Mucosa of rectum (tissue), 2 donors: ENCODE data around the gene TNRC6C.
"Not testable (repeated sequence)": the region's sequence is repeated elsewhere in the genome, so short reads cannot be mapped to it uniquely, and the experiment has no call there.

Experiments used
- H3K27ac ChIP-seq, 2 donors: one replicate each; pipeline ENCODE4 v1.7.0; 2013; ENCODE audit warnings: inconsistent platforms in 2 of 2, low read depth in 2 of 2, low read length in 2 of 2
- H3K27me3 ChIP-seq, 2 donors: one replicate each; pipeline ENCODE4 v1.7.0; 2013; ENCODE audit warnings: low read length in 2 of 2; ENCODE audit not compliant: control insufficient read depth in 2 of 2, insufficient read depth in 2 of 2
- H3K36me3 ChIP-seq, 2 donors: one replicate each; pipeline ENCODE4 v1.7.0; 2013; ENCODE audit warnings: low read length in 2 of 2; ENCODE audit not compliant: control insufficient read depth in 2 of 2, insufficient read depth in 2 of 2
- H3K4me1 ChIP-seq, 2 donors: one replicate each; pipeline ENCODE4 v1.7.0; 2013; ENCODE audit warnings: low read length in 2 of 2, mild to moderate bottlenecking in 1 of 2; ENCODE audit not compliant: control insufficient read depth in 2 of 2, insufficient read depth in 2 of 2
- H3K4me3 ChIP-seq, 2 donors: one replicate each; pipeline ENCODE4 v1.7.0; 2013; ENCODE audit warnings: low read length in 2 of 2
- H3K9ac ChIP-seq, 2 donors: one replicate each; pipeline ENCODE4 v1.7.0; 2013; ENCODE audit warnings: low read length in 2 of 2, low read depth in 1 of 2, mild to moderate bottlenecking in 1 of 2
- H3K9me3 ChIP-seq, 2 donors: one replicate each; pipeline ENCODE4 v1.7.0; 2013; ENCODE audit warnings: low read length in 2 of 2; ENCODE audit not compliant: control insufficient read depth in 2 of 2
- donor health status: healthy.
- donor health status: Normal muscosa, but diverticular disease.

The TNRC6C gene

DNA sequence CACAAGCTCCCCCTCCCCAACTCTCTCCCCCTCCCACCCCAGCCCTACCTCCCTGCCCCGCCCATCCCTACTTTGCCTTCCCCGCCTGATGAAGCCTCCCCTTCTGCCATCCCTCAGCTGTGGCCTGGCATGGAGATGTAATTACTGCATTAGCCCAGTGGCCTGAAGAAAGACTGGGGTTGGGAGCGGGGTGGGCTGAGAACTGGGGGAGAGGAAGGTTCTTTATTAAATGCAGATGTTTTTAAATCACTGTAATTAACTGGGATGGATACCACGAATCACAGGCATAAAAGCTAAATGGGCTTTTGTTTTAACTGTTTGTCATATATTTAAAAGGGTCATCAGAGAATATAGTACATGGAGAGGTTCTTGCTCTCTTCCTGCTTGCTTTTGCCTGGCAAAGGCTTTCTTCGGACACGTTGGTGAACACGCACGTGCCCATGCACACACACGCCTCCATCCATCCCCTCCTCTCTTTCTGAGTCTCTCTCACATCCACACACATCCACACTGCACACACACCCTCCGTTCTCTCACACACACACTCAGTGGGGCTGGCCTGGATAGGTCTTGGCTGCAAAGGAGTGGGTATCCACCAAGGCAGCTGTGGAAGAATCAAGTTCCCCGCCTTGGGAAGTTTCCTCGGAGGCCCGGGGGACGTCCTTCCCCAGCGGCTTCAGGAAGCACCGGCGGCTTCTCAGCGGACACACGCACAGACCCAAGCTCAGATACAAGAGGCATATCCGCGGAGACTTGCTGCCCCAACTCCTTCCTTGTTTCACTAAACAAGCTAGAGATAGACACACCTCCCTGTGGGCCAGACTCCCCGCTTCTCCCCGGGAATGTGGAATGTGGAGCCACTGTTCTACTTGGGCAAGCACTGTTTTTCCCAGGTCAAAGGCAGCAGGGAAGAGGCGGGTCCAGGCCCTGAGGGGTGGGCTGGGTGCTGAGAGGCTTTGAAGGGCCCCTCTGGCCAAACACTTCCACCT lies 27.4 kb upstream of the TNRC6C start:
- no peaks in the 10 kb centered on the region for H3K4me1 ChIP-seq
- no peak overlapping the region for H3K27ac ChIP-seq
- H3K9ac ChIP-seq = no peak overlapping the region
- no peaks in the 10 kb centered on the region for H3K36me3 ChIP-seq
- H3K27me3 ChIP-seq = peaks cover 2 to 5% of the 10 kb centered on the region in 2 donors
- H3K4me3 ChIP-seq = no peak overlapping the region
- H3K9me3 ChIP-seq = no peaks in the 10 kb centered on the region

DNA sequence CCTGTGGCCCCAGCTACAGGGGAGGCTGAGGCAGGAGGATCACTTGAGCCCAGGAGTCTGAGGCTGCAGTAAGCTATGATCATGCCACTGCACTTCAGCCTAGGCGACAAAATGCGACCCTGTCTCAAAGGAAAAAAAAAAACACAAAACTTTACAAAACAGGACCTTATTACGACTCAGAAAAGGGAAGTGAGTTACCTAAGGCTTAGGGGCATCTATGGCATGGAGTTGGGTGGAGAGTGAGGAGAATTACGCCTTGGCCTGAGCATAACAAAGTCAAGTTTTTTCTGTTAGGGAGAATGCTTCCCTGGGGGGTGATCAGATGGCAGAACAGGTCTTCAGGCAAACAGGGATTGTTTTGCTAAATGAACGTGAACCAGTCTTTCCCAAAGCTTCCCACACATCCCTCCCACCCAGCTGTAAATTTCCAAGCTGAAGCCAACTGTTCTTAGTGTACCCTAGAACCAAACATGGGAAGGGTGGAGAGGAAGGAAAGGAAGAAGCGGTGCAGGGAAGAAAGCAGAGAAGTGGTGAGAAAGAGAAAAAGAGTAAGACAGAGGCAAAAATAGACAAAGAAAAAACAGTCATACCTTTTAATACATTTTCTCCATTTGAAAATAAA lies 24.6 kb upstream of the TNRC6C start:
- no peaks in the 10 kb centered on the region for H3K9me3 ChIP-seq
- no peaks in the 10 kb centered on the region for H3K4me1 ChIP-seq
- no peaks in the 10 kb centered on the region for H3K36me3 ChIP-seq
- H3K27ac ChIP-seq = no peak overlapping the region
- H3K4me3 ChIP-seq = no peak overlapping the region
- peaks cover 2 to 5% of the 10 kb centered on the region in 2 donors for H3K27me3 ChIP-seq
- H3K9ac ChIP-seq = no peak overlapping the region

DNA sequence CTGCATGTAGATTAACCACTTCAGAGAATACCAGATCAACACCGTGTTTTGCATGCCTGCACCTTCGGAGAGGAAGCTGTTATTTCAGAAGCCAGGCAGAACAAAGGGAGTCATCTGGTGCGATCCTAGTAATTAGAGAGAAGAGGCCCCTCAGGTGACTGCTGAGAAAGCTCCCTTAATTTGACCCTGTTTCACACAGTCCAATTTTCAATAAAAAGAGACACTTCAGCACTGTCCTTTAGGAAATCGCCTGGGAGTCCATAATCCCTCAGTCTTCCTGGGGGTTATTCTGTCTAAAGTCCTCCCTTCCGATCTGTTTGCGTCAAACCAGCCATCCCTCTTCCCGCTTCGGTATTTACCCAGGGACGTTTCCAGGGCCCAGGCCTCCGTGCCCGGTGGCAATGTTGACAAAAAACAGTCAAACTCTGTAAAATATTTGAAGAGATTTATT lies 23.4 kb upstream of the TNRC6C start:
- Histone ChIP-seq H3K27ac (no peak overlapping the region), H3K36me3 (no peaks in the 10 kb centered on the region), H3K4me1 (no peaks in the 10 kb centered on the region), H3K9ac (no peak overlapping the region), H3K27me3 (peaks cover 2 to 5% of the 10 kb centered on the region in 2 donors), H3K9me3 (no peaks in the 10 kb centered on the region), H3K4me3 (no peak overlapping the region)

DNA sequence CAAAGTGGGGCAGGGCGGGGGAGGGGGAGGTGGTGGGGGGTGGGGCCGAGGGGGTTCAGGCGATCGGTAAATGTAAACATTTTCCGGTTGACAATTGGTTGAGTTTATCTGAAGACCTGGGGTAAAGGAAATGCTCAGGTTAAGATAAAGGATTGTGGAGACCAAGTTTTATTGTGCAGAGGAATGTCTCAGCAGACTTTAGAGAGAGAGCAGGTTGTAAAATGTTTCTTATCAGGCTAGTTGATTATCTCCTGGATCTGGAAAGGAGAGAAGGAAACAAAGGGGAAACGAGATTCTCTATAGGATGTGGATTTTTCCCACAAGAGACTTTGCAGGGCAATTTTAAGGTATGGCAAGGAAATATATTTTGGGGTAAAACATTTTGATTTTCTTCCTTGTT lies 22.8 kb upstream of the TNRC6C start:
- H3K9me3 ChIP-seq, H3K4me1 ChIP-seq, H3K9ac ChIP-seq, H3K27ac ChIP-seq, H3K27me3 ChIP-seq, H3K36me3 ChIP-seq, H3K4me3 ChIP-seq: not testable (repeated sequence)

DNA sequence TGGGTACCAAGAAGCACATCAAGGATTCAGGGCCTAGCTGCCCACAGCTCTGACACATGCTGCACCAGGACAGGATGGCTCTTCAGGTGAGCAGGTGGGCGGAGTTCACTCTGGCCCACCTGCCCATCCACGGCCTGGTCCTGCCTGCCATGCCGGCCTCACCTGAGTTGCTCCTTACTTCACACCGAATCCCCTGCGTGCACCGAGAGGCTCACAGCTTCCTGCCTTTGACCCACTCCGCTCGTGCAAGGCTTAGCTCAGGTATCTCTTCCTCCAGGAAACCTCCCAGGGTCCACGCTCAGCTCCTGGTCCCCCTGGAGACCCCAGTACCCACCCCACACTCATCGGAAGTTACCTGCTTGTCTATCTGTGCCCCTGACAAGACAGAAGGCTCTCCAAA lies 21.6 kb upstream of the TNRC6C start:
- Histone ChIP-seq H3K9me3 (no peaks in the 10 kb centered on the region), H3K4me3 (no peak overlapping the region), H3K27ac (no peak overlapping the region), H3K9ac (no peak overlapping the region), H3K36me3 (no peaks in the 10 kb centered on the region), H3K4me1 (no peaks in the 10 kb centered on the region), H3K27me3 (peaks cover 2% of the 10 kb centered on the region in 2 donors)

DNA sequence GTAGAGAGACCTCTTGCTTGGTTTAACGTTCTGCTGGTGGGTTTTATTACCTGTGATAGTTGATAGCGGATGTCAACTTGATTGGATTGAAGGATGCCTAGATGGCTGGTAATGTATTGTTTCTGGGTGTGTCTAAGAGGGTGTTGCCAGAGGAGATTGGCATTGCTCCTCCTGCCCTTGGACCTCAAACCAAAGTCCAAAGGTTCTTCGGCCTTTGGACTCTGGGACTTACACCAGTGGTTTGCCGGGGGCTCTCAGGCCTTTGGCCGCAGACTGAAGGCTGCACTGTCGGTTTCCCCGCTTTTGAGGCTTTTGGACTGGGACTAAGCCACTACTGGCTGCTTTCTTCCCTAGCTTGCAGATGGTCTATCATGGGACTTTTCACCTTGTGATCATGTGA lies 17.5 kb upstream of the TNRC6C start:
- Histone ChIP-seq H3K36me3 (no peaks in the 10 kb centered on the region), H3K9me3 (no peaks in the 10 kb centered on the region), H3K27me3 (no peaks in the 10 kb centered on the region), H3K4me1 (no peaks in the 10 kb centered on the region), H3K4me3 (no peak overlapping the region), H3K27ac (no peak overlapping the region), H3K9ac (no peak overlapping the region)

DNA sequence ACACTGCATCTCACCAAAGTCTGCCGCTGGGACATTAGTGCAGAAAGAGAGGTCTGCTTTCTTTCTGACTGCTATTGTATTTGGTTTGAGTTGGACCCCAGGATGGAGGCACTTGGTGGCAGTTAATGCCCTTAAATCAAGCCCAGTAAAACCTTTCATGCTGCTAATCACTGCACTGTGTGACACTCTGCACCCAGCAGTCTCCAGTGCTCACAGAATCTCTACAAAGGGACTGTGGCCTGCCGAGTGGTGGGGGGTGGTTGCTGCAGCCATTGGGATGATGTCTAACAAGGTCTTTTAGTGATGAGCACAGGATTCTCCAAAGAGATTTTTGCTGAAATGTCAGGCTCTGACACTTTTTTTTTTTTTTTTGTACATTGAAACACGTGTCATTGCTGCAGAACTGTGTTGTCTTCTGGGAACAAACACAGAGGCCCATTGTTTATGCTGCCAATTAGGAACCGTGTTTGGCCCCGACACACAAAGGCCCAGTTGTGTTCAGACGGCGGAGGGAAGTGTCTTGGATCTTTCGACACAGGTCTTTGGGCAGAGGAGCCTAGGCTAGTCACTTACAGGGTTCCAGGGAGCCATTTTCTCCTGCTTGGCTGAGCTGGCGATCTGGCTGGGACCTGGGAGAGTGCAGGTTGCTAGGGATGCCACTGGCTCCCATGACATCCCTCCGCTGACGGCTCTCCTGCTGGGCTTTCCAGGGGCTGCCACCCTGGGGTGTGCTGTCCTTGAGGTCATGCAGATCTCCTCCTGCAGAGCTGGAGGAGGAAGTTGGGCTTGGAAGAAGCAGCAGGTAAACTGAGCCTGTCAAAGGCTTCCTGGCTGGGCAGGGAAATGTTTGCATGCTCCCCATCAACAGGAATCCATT lies 16.2 kb upstream of the TNRC6C start:
- no peak overlapping the region for H3K4me3 ChIP-seq
- H3K27me3 ChIP-seq = no peaks in the 10 kb centered on the region
- no peak overlapping the region for H3K27ac ChIP-seq
- no peak overlapping the region for H3K9ac ChIP-seq
- H3K36me3 ChIP-seq = no peaks in the 10 kb centered on the region
- no peaks in the 10 kb centered on the region for H3K4me1 ChIP-seq
- H3K9me3 ChIP-seq = no peaks in the 10 kb centered on the region

DNA sequence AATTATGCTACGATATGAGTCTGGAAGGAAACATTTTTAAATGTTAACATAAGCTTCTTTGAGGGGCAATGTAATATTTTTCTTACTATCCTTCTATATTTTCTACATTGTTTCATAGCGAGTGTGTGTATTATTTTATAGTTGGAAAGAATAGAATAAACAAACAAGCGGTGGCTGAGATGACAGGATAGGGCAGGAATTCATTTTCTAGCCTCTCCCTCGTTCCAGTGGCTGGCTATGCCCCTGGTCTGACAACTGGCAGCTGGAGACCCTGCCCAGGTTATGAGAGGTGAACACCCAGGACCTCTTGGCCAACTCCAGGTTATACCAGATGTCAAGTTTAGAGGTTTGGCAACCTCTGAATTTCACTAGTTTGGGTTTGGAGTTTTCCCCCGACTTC lies 14.5 kb upstream of the TNRC6C start:
- Histone ChIP-seq H3K4me3 (no peak overlapping the region), H3K9me3 (no peaks in the 10 kb centered on the region), H3K36me3 (no peaks in the 10 kb centered on the region), H3K4me1 (no peaks in the 10 kb centered on the region), H3K27me3 (no peaks in the 10 kb centered on the region), H3K9ac (no peak overlapping the region), H3K27ac (no peak overlapping the region)

DNA sequence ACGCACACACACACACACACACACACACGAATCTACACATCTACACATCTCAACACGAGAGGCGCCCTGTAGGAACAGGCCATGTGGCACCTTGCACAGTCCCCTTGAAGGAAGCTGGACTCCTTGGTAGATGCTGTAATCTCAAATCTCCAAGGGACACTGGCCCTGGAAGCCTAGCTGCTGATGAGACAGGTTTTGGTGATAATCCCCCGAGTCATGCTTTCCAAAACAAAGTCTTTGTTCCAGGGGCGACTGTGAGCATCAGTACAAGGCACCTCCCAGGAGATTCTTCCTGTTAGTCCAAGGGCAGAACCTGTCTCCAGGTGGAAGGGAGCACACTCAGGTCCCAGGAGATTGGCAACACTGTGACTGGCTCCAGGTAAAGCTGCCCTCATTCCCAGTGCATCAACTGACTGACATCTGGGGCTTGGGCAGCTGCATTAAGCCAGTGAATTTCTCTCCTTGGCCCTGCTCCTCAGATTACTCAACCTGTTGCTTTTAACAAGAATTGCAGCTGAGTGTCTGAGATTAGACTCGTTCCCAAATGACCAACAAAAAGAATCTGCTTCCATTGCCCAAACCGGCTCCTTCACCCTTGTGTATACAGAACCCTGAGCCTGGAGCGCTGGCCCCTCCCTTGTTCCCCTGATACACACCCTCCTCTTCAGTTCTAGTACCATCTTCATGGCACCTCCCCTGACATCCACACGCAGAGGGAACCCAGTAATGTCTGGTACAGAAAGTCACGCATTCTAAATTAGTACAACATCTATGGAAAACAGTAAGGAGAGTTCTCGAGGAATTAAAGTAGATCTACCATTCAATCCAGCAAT lies 13.9 kb upstream of the TNRC6C start:
- H3K27me3 ChIP-seq = peaks cover 0 to 2% of the 10 kb centered on the region in 2 donors
- no peaks in the 10 kb centered on the region for H3K36me3 ChIP-seq
- H3K27ac ChIP-seq = no peak overlapping the region
- no peak overlapping the region for H3K4me3 ChIP-seq
- H3K4me1 ChIP-seq = no peaks in the 10 kb centered on the region
- H3K9ac ChIP-seq = no peak overlapping the region
- H3K9me3 ChIP-seq = no peaks in the 10 kb centered on the region
